GM18870 (cell line): Measurements from ENCODE around the gene ZNF511.
"Not testable (repeated sequence)": the region's sequence is repeated elsewhere in the genome, so short reads cannot be mapped to it uniquely, and the experiment has no call there.

Experiments
- ATAC-seq: cut with Tn5 transposase; IDR thresholded peaks from one replicate; pipeline ENCODE4 v1.9.1; 2021; ENCODE audit warnings: moderate library complexity; ENCODE audit not compliant: unreplicated experiment

Gene ZNF511, protein sequence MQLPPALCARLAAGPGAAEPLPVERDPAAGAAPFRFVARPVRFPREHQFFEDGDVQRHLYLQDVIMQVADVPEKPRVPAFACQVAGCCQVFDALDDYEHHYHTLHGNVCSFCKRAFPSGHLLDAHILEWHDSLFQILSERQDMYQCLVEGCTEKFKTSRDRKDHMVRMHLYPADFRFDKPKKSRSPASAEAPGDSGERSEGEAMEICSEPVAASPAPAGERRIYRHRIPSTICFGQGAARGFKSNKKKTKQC

DNA sequence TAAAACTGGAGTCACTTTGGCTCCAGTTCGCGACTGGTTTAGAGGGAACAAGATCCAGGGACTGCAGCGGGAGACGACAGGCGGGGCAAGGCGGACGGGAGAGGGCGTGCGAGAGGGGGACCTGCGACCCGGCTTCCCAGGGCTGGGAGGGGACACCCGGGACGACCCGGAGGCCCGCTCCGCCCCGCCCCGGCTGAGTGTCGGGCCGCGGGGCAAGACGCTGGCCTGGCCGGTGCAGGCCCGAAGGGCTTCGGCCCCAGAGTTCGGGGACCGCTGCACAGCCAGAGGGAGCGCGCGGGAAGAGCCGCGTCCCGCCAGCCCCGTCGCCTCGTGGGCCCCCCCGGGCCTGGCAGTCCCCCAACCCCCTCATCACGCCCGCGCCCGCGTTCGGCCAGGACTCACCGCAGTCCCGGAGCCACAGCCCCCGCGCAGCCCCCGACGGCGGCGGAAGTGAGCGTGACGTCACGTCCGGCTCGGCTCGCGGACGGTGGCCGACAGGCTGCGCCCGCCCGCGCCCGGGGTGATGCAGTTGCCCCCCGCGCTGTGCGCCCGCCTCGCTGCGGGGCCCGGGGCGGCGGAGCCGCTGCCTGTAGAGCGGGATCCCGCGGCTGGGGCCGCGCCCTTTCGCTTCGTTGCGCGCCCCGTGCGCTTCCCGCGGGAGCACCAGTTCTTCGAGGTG is at the start of gene ZNF511, which contains the start of gene TUBGCP2:
Gene ZNF511 (plus strand): TSS at position 494 of the 679 bp plus-strand sequence. CDS start 30 bp downstream, at position 524.
Gene TUBGCP2 (minus strand): TSS at position 452 of the 679 bp plus-strand sequence. CDS start 5,931 bp downstream, outside the sequence.
- ATAC-seq: peak; percentile 77

- ATAC-seq: no peak
These were observed 49.1 kb upstream of the ZNF511 start for GRCh38 chr10:133259602-133259989.

DNA sequence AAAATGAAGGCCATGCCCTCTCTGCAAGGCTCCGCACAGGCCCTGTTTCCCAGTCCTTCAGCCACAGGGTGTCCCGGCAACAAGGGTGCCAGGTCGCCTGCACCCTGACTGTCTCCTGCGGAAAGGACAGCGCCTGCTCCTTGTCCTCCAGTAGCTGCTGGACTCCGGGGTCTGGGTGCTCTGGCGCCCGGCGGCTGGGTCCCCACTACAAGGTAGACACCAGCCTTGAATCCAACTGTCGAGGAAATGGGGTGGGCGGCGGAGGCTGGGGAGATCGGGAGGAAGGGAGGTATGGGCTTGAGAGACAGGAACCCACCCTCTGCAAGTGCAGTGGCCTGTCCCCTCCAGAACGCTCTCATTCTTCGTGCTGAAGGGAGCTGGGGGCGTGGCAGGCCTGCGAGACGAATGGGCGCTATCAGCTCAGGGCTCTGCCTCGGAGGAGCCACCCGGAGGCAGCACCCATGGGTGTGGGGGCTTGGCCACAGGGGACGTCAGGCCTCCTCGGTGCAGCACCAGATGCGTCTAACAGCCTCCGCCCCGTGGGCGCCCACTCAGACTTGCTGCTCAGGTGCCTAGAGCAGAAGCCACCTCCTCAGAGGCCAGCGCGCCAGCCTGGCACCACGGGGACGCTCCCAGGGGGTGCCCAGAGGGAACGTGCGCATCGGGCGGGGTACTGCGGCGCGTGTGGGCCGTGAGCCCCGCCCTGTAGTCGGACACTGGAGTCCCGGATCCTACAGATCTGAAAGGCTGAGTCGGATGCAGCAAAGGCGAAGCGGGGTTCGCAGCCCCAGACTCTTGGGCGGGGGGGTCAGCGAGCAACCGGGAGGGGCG is 47.6 kb upstream of the ZNF511 start:
- no peak for ATAC-seq

DNA sequence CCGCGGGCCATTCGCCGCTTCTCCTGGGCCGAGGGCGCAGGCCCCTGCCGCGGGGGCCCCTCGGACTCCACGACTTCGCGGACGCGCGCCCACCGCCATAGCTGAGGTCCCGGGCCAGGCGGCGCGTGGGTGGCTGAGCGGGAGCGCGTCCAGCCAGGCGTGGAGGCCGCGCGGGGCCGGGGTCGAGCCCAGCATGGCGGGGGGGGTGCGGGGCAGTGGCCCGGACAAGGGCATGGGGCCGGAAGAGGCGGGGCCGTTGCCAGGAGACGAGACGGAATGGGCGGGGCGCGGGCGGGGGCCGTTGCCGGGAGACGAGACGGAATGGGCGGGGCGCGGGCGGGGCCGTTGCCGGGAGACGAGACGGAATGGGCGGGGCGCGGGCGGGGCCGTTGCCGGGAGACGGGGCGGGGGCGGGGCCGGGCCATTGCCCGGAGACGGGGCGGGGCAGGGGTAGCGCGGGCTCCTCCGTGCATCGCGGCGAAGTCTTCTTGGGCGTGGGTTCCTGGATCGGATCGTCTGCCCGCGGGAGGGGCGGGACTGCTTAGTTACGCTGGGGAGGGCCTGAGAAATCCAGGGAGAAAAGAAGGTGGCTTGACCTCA is 46.9 kb upstream of the ZNF511 start:
- no peak for ATAC-seq

- no peak for ATAC-seq
These were observed 46.0 kb upstream of the ZNF511 start for GRCh38 chr10:133262696-133263095.

DNA sequence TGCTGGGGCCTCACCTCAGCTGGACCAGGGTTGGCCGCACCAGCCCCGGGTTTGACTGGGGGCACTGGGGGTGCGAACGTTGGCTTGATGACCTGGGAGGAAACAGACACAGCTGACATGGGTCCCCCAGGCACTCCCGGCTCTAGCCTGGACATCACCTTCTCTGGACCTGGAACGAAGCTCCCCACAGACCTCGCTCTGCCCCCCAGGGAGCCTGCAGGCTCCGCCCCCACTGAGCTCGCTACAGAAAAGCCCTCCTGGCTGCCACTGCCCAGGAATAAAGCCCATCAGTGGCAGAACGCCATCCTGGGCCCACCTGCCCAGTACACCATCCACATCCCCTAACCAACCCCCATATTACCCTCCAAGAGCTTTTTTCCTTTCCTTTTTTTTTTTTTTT is 45.0 kb upstream of the ZNF511 start:
- ATAC-seq: no peak

- ATAC-seq: no peak
These were observed 44.3 kb upstream of the ZNF511 start for GRCh38 chr10:133264461-133264860.

DNA sequence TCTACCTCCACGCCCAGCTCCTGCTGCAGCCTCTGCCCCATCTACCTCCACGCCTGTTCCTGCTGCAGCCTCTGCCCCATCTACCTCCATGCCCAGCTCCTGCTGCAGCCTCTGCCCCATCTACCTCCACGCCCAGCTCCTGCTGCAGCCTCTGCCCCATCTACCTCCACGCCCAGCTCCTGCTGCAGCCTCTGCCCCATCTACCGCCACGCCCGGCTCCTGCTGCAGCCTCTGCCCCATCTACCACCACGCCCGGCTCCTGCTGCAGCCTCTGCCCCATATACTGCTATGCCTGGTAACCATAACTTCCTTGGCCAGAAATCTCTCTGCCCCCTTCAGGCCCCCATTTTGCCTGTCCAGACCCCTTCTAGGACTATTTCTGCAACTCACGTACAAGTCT is 43.7 kb upstream of the ZNF511 start:
- not testable (repeated sequence) for ATAC-seq

DNA sequence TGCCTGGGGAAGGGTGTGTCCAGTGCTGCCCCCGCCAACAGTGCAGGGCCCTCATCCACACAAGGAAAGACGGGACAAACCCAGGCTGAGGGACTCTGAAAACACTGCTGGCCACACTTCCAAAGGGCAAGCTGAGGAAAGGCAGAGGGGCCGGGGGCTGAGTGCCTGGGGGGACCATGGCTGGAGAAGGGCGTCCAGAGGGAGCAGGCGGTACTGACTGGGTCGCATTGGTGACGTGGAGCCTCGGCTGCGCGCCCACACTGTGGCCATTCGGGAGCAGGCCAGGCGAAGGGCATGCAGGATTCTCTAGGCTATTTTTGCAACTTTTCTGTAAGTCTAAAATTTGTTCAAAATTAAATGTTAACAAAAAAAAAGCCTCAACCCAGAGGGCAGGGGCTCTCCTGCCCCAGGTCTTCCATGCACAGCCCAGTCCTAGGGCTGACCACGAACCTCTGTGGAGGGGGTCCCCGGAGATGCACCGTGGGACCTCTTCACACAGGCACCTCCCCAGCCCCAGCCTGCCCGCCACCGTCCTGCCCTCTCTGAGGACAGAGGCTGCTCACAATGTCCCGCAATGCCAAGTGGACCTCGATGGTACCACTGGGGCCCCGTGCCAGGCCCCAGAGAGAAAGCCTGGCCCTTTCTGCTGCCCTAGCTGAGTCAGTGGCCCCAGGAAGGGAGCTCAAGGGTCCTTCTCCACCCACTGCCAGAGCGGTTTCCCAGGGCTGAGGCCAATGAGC is 42.5 kb upstream of the ZNF511 start:
- ATAC-seq: no peak

DNA sequence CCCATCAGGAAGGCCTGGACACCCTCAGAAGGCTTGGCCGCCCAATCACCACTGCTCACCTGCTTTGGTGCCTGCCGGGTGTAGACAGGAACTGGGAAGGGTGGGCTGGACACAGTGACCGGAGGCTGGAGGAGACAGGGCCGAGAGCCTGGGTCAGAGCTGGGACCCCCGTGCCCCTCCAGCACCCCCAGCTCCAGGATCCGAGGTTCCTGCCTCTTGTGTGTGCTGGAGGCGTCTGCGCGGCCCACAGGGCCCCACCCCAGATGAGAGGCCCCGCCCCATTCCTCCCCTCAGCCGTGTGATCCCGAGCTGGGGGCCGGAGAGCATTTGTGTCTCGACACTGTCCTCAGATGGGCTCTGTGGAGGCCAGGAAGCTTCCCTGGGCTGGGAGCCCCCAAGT is 41.4 kb upstream of the ZNF511 start:
- ATAC-seq: no peak

DNA sequence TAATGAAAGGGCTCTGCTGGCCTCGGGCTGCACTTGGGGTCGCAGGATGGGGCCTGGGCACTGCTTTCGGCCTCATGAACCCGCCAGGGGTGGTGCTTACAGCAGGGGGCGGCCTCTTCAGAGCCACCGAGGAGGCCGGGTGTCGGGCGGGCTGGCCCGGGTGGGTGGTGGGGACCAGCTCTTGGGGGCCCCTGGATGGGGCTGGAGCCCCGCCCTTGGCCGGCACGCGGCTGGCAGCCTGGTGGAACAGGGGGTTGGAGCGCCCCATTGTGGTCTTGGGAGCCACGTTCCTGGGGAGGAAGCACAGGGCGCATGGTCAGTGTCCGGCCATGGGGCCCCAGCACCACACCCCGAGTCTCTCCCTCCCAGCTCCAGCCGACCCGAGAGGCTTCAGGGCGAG is 40.9 kb upstream of the ZNF511 start:
- no peak for ATAC-seq

- no peak for ATAC-seq
These were observed 40.2 kb upstream of the ZNF511 start for GRCh38 chr10:133268532-133268931.

GRCh38 chr10:133269367-133269766 is 39.3 kb upstream of the ZNF511 start:
- ATAC-seq: no peak

GRCh38 chr10:133270204-133270603 is 38.5 kb upstream of the ZNF511 start:
- no peak for ATAC-seq

GRCh38 chr10:133270773-133271297 is 37.9 kb upstream of the ZNF511 start:
- no peak for ATAC-seq

GRCh38 chr10:133271521-133272300 is 37.0 kb upstream of the ZNF511 start:
- ATAC-seq: no peak

DNA sequence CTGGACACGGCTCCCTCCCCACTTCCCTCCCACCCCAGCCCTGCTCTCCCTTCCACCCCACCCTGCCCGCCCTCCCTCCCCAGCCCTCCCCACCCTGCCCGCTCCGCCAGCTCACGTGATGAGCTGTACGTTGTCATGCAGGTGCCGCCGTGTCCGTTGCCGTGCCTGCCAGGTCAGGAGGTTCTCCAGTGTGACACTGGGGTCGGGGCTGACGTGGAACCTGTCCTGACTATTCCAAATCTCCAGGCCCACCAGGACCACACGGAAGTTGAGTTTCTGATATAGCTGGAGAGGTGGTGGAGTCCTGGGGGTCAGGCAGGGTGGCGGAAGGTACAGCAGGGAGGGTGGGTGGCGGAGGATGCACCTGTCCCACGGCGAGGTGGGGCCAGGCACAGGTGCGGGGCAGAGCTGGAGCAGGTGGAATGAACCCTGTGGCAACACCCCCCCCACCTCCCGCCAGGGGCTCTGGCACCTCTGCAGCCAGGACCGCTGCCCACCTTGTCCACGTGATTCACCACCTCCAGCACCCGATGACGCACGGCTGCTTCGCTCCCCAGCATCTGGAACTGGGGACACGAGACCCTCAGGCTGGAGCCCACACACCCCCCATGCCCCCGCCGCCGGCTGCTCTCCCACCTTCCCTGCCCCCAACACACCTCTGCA is 36.3 kb upstream of the ZNF511 start:
- ATAC-seq: no peak

DNA sequence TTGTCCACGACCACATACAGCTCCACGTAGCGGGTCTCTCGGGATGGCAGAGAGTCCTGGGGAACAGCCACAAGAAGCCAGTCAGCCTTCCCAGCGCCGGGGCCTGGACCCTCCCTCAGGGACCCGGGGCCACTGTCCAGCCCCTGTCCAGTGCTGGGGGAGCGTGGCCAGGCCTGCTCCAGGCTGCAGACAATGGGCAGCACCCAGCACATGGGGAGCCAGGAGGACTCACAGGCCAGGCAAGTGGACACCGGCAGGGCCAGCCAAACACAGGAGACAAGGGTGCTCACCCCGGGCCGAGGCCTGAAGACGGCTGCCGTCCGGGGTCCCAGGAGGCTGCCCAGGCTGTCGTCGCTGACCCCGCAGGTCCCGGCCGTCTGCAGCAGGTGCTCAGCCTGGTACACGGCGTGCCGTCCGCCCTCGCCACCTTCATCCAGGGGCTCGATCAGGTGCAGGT is 35.7 kb upstream of the ZNF511 start:
- ATAC-seq: no peak
